HCT116 (cell line): Measurements from ENCODE around the gene CNTNAP3B. TPM values are rescaled to one million over a fixed set of nuclear protein-coding genes. Genes with fewer than 3 reads are reported as not detected.
"Not testable (repeated sequence)": the region's sequence is repeated elsewhere in the genome, so short reads cannot be mapped to it uniquely, and the experiment has no call there.

Experiments used
- ATAC-seq: fragments of 200-7000 bp; cut with Tn5 transposase; 2 replicates; pipeline ENCODE4 v1.9.1; 2020; ENCODE audit warnings: mild to moderate bottlenecking, moderate library complexity
- Bru-seq: library from RNA; stranded (reverse); fragments of 400-500 nt; gene quantifications from one replicate; lab custom pipeline; 2021; lab: Mats Ljungman, UMichigan
- BruChase-seq, 2 experiments: library from RNA; stranded (reverse); fragments of 400-500 nt; gene quantifications; one replicate each; lab custom pipeline; 2021; lab: Mats Ljungman, UMichigan
- BruUV-seq: library from RNA; stranded (reverse); fragments of 400-500 nt; replicated peaks from 2 replicates; lab custom pipeline; 2021; lab: Mats Ljungman, UMichigan
- CTCF ChIA-PET: fragments of 300-600 bp; sonication (Branson Sonifier 250); formaldehyde crosslinking; loops from one replicate; lab custom pipeline; 2021; ENCODE audit warnings: antibody characterized with exemption; lab: Charles Lee
- POLR2A ChIA-PET: fragments of 300-600, 350-600 bp; sonication (Branson Sonifier 250); formaldehyde crosslinking; loops from one replicate; lab custom pipeline; 2021; ENCODE audit warnings: antibody characterized with exemption; lab: Charles Lee
- RAD21 ChIA-PET, 2 experiments: fragments of 300-600 bp; sonication (Branson Sonifier 250); formaldehyde crosslinking; loops; one replicate each; lab custom pipeline; 2023; ENCODE audit warnings: low total read pairs in 2 of 2; ENCODE audit not compliant: uncharacterized antibody in 2 of 2, unreplicated experiment in 2 of 2, low non-redundant PET in 1 of 2; lab: Charles Lee
- DNase-seq: peaks from one replicate; pipeline ENCODE4 v3.0.0-alpha.2; 2010; ENCODE audit warnings: low read depth, low spot score
- H2AFZ ChIP-seq: fragments of 200-600 bp; shearing (Covaris generic), sonication (generic); 2 replicates; pipeline ENCODE4 v1.6.1; 2017; ENCODE audit warnings: low read depth, mixed run types, mixed read lengths, antibody characterized with exemption, low read length; ENCODE audit not compliant: poor library complexity, severe bottlenecking
- H3K27ac ChIP-seq: 2 replicates; pipeline ENCODE4 v1.5.1; 2012; ENCODE audit warnings: low read depth, low read length
- H3K27me3 ChIP-seq: fragments of 200-600 bp; sonication (generic); 2 replicates; pipeline ENCODE4 v1.6.1; 2016; ENCODE audit warnings: mixed run types, low read length, mixed read lengths; ENCODE audit not compliant: insufficient read depth
- H3K36me3 ChIP-seq, 2 experiments: fragments of 200-500 bp in 1 of 2; fragments of 200-600 bp in 1 of 2; sonication (Bioruptor generic) in 1 of 2; sonication (generic) in 1 of 2; 2 replicates each; pipeline versions ENCODE4 v1.5.1 to v1.6.1; 2014 to 2016; ENCODE audit warnings: low read length in 2 of 2, inconsistent platforms in 1 of 2, mixed read lengths in 1 of 2, mixed run types in 1 of 2; ENCODE audit not compliant: insufficient read depth in 2 of 2, control insufficient read depth in 1 of 2
- H3K4me1 ChIP-seq, 2 experiments: fragments of 200-600 bp in 1 of 2; sonication (generic) in 1 of 2; 2 replicates each; pipeline versions ENCODE4 v1.5.1 to v1.6.1; 2012 to 2017; ENCODE audit warnings: low read length in 2 of 2, inconsistent platforms in 1 of 2, mild to moderate bottlenecking in 1 of 2, mixed read lengths in 1 of 2, mixed run types in 1 of 2, moderate library complexity in 1 of 2; ENCODE audit not compliant: insufficient read depth in 2 of 2, control insufficient read depth in 1 of 2
- H3K4me2 ChIP-seq: fragments of 200-600 bp; sonication (generic); 2 replicates; pipeline ENCODE4 v1.6.1; 2017; ENCODE audit warnings: mixed run types, low read length, mixed read lengths
- H3K4me3 ChIP-seq, 2 experiments: fragments of 200-600 bp in 1 of 2; sonication (generic) in 1 of 2; replicated peaks in 1 of 2; 2 replicates each; pipeline ENCODE4 v1.5.1; 2011 to 2016; ENCODE audit warnings: low read length in 2 of 2, control low read depth in 1 of 2, low read depth in 1 of 2, mild to moderate bottlenecking in 1 of 2, mixed read lengths in 1 of 2, mixed run types in 1 of 2
- H3K79me2 ChIP-seq: fragments of 200-600 bp; sonication (generic); 2 replicates; pipeline ENCODE4 v1.6.1; 2017; ENCODE audit warnings: mild to moderate bottlenecking, mixed run types, low read length, moderate library complexity, mixed read lengths; ENCODE audit not compliant: insufficient read depth
- H3K9ac ChIP-seq: fragments of 200-600 bp; sonication (generic); 2 replicates; pipeline ENCODE4 v1.6.1; 2016; ENCODE audit warnings: low read length, mixed read lengths
- H3K9me2 ChIP-seq: fragments of 200-600 bp; sonication (generic), shearing (Covaris generic); 2 replicates; pipeline ENCODE4 v1.6.1; 2017; ENCODE audit warnings: mixed run types, mild to moderate bottlenecking, moderate library complexity; ENCODE audit not compliant: insufficient read depth
- H3K9me3 ChIP-seq, 2 experiments: fragments of 200-500 bp in 1 of 2; fragments of 200-600 bp in 1 of 2; sonication (Bioruptor generic) in 1 of 2; sonication (generic) in 1 of 2; 2 replicates each; pipeline ENCODE4 v1.6.1; 2014 to 2017; ENCODE audit warnings: low read length in 2 of 2, mixed read lengths in 2 of 2, inconsistent platforms in 1 of 2, low read depth in 1 of 2, mild to moderate bottlenecking in 1 of 2, mixed run types in 1 of 2, moderate library complexity in 1 of 2; ENCODE audit not compliant: control insufficient read depth in 1 of 2, insufficient read depth in 1 of 2
- H4K20me1 ChIP-seq: fragments of 200-600 bp; sonication (generic), shearing (Covaris generic); 2 replicates; pipeline ENCODE4 v1.6.1; 2017; ENCODE audit warnings: mixed run types, mild to moderate bottlenecking, moderate library complexity; ENCODE audit not compliant: insufficient read depth
- RAD21 ChIP-seq: IDR thresholded peaks from 2 replicates; pipeline ENCODE4 v1.6.1; 2012; ENCODE audit warnings: low read depth, mild to moderate bottlenecking
- ZFX ChIP-seq: fragments of 450-650 bp; IDR thresholded peaks from 2 replicates; pipeline ENCODE4 v1.6.1; 2017
- intact Hi-C: fragments of 100-400 bp; cut with micrococcal nuclease; formaldehyde crosslinking; loops from 2 replicates; pipeline ENCODE4 v1.10.0; 2022
- long read RNA-seq: library from polyadenylated mRNA; unstranded; transcript quantifications from one replicate; pipeline ENCODE4 v2.0.0, GENCODE V29; 2021; ENCODE audit not compliant: unreplicated experiment
- polyA plus RNA-seq: library from polyadenylated mRNA; unstranded; fragments of >200 nt; gene quantifications from 2 replicates; pipeline ENCODE4 v1.2.1, GENCODE V29; 2012; ENCODE audit warnings: missing spikeins
- total RNA-seq: library from RNA; stranded (reverse); gene quantifications from one replicate; pipeline ENCODE4 v1.2.1, GENCODE V29; 2021; ENCODE audit not compliant: unreplicated experiment
- TF ChIP-seq, protein P1 (sequence below), 3 experiments: fragments of 200-600 bp in 1 of 3; sonication (generic) in 1 of 3; IDR thresholded peaks in 2 of 3; conservative IDR thresholded peaks in 1 of 3; 2 replicates each; pipeline ENCODE4 v1.5.1; 2012 to 2017; ENCODE audit warnings: low read depth in 2 of 3, low read length in 2 of 3, antibody characterized with exemption in 1 of 3, borderline replicate concordance in 1 of 3, control low read depth in 1 of 3, mild to moderate bottlenecking in 1 of 3, mixed read lengths in 1 of 3, mixed run types in 1 of 3, moderate library complexity in 1 of 3; ENCODE audit not compliant: insufficient read depth in 1 of 3

The CNTNAP3B gene
- total RNA-seq (24.3 TPM), Bru-seq, nascent RNA (percentile 79 among the genes with signal in this experiment), BruChase-seq, experiment 1, labeled RNA remaining after a 6-hour chase (percentile 53 among the genes with signal in this experiment), BruChase-seq, experiment 2, labeled RNA remaining after a 2-hour chase (percentile 66 among the genes with signal in this experiment)
- polyA plus RNA-seq = 11.4 and 13.7 TPM in 2 replicates
- long read RNA-seq, partial matches to known transcripts = 4 of 23 reads
- long read RNA-seq, other reads (novel, unspliced or antisense) = 19 of 23 reads

DNA sequence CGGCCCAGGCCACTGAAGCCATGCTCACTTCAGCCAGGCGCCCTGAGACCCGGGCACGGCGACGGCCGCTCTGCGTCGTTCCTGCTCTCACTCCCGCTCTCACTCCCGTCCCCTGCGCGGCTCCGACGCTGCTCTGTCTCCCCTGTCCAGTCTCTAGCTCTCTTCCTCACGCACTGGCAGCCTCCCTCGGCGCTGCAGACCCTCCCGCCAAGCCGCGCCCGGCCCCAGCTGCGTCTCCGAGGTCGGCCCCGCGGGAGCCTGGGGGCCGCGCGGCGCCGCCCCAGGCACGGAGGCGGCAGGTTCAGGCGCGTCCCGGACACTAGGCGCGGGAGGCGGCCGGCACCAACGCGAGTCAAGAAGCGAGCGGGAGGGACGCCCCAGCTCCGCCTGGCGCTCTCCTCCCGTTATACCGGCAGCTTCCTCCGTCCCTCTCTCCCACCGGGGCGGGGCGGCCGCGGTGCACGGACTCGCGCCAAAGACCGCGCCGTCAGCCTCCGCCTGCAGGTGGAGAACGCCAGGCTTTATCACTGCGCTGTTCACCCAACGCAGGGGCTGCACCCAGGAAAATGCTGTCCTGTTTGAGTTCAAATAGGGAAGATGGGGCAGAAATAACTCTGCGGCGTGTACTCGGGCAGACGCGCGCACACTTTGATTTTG, at the start of gene CNTNAP3B:
Gene CNTNAP3B, minus strand, starts transcription at position 354 of the 657 bp plus-strand sequence. Its CDS starts 332 bp downstream, at position 22.
- POLR2A ChIA-PET, H2AFZ ChIP-seq, DNase-seq, H3K79me2 ChIP-seq, H4K20me1 ChIP-seq, RAD21 ChIA-PET, BruUV-seq, intact Hi-C loops, H3K36me3 ChIP-seq, H3K9me3 ChIP-seq, CTCF ChIA-PET, H3K27me3 ChIP-seq, H3K9me2 ChIP-seq: not testable (repeated sequence)
- Histone ChIP-seq H3K4me3 (peak within 1 kb of the TSS; percentile 32 to 62), H3K27ac (peak within 1 kb of the TSS; percentile 64), H3K4me1 (peaks cover 2 to 11% of the 10 kb centered on the region in 2 experiments; a peak in 2 of 4 replicates), H3K4me2 (peak within 1 kb of the TSS; percentile 97), H3K9ac (peak within 1 kb of the TSS; percentile 43; the same call in 1 of the 2 replicates)
- ATAC-seq = peak; percentile 82
- 0 out of 2 replicates have a peak, but pooled peaks have one; percentile 12 for TF ChIP-seq ZFX

DNA sequence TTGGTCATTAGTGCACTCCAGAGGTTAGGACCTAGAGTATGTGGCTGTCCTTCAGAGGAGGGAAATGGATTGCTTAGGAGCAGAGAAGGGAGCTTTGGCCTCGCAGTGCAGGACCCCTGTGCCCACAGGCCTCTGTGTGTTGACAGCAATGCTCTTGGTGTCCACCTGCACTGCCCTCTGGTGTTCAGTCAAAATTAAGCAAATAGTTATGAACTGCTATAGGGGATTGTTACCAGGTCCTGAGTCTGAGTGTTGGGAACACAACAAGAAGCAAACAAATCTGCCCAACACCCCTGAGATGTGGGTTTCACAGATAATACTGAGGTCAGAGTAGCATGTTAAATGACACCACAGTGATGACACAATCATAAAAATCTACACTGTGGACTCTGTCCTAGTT, 31.1 kb upstream of the CNTNAP3B start:
- H3K79me2 ChIP-seq, intact Hi-C loops, H3K27ac ChIP-seq, ATAC-seq, H3K4me1 ChIP-seq, H3K27me3 ChIP-seq, H3K4me2 ChIP-seq, H4K20me1 ChIP-seq, H3K9me3 ChIP-seq, POLR2A ChIA-PET, H3K4me3 ChIP-seq, CTCF ChIA-PET, BruUV-seq, H3K36me3 ChIP-seq, H3K9ac ChIP-seq, RAD21 ChIA-PET, H3K9me2 ChIP-seq: not testable (repeated sequence)
- TF ChIP-seq RAD21 = peak; percentile 52
- TF ChIP-seq, protein P1, sequence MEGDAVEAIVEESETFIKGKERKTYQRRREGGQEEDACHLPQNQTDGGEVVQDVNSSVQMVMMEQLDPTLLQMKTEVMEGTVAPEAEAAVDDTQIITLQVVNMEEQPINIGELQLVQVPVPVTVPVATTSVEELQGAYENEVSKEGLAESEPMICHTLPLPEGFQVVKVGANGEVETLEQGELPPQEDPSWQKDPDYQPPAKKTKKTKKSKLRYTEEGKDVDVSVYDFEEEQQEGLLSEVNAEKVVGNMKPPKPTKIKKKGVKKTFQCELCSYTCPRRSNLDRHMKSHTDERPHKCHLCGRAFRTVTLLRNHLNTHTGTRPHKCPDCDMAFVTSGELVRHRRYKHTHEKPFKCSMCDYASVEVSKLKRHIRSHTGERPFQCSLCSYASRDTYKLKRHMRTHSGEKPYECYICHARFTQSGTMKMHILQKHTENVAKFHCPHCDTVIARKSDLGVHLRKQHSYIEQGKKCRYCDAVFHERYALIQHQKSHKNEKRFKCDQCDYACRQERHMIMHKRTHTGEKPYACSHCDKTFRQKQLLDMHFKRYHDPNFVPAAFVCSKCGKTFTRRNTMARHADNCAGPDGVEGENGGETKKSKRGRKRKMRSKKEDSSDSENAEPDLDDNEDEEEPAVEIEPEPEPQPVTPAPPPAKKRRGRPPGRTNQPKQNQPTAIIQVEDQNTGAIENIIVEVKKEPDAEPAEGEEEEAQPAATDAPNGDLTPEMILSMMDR (IDR thresholded peaks at IDR 0.05 in 2 of 3, conservative IDR thresholded peaks at IDR 0.05 in 1 of 3; ENCODE audit: borderline replicate concordance in 1 of 3, insufficient read depth in 1 of 3, low read depth in 2 of 3, low read length in 2 of 3) = peak; percentile 29 to 53 (median 45); a peak in 5 of 6 replicates
- DNase-seq = peak; percentile 53
- peak overlapping the region; percentile 93 for H2AFZ ChIP-seq
